GM12878 (cell line): Measurements from ENCODE around the gene ARHGAP22.

Experiments
- CEBPB ChIP-seq, 2 experiments: fragments of 150-350 bp in 1 of 2; IDR thresholded peaks; 2 replicates each; pipeline ENCODE4 v1.6.1; 2012 to 2014; ENCODE audit warnings: low read depth in 2 of 2, low read length in 2 of 2, borderline replicate concordance in 1 of 2, inconsistent platforms in 1 of 2
- GABPA ChIP-seq: IDR thresholded peaks from 2 replicates; pipeline ENCODE4 v1.6.1; 2014; ENCODE audit warnings: antibody characterized with exemption, low read depth, mild to moderate bottlenecking, inconsistent platforms
- NR2C1 ChIP-seq: fragments of 450-650 bp; IDR thresholded peaks from 2 replicates; pipeline ENCODE4 v1.6.1; 2017; ENCODE audit warnings: antibody characterized with exemption, mild to moderate bottlenecking, moderate library complexity
- NR2C2 ChIP-seq: IDR thresholded peaks from 2 replicates; pipeline ENCODE4 v1.6.1; 2011; ENCODE audit warnings: borderline replicate concordance, low read depth; ENCODE audit not compliant: control insufficient read depth, insufficient read length
- NRF1 ChIP-seq: conservative IDR thresholded peaks from 2 replicates; pipeline ENCODE4 v1.6.1; 2011; ENCODE audit warnings: mild to moderate bottlenecking, low read depth, low read length, improper control_type of control experiment
- STAT3 ChIP-seq: IDR thresholded peaks from 2 replicates; pipeline ENCODE4 v1.6.1; 2011; ENCODE audit warnings: low read depth, low read length, improper control_type of control experiment
- TF ChIP-seq, protein P1 (sequence below): IDR thresholded peaks from 2 replicates; pipeline ENCODE4 v1.6.1; 2012; ENCODE audit warnings: low read depth, low read length, improper control_type of control experiment
- TF ChIP-seq, protein P2 (sequence below): fragments of 450-650 bp; formaldehyde crosslinking; IDR thresholded peaks from 2 replicates; pipeline ENCODE4 v1.5.0; 2022; ENCODE audit warnings: mild to moderate bottlenecking, missing genetic modification characterization

DNA sequence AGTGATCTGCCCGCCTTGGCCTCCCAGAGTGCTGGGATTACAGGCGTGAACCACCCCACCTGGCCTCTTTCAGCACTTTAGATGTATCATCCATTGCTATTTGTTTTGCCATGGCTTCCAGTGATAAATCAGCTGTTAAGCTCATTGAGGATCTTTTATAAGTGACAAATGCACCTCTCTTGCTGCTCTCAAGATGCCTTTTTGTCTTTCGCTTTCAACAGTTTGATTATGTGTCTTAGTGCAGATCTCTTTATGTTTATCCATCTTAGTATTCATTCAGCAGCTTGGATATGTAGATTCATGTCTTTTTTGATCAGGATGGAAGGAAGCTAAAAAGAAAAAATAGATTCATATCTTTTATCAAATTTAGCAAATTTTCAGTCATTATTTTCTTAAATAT, 192.8 kb downstream of the ARHGAP22 start:
- no peak for TF ChIP-seq NR2C2
- TF ChIP-seq GABPA = no peak
- TF ChIP-seq STAT3 = no peak
- TF ChIP-seq, protein P1, sequence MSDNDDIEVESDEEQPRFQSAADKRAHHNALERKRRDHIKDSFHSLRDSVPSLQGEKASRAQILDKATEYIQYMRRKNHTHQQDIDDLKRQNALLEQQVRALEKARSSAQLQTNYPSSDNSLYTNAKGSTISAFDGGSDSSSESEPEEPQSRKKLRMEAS = no peak
- no peak for TF ChIP-seq NR2C1
- TF ChIP-seq, protein P2, sequence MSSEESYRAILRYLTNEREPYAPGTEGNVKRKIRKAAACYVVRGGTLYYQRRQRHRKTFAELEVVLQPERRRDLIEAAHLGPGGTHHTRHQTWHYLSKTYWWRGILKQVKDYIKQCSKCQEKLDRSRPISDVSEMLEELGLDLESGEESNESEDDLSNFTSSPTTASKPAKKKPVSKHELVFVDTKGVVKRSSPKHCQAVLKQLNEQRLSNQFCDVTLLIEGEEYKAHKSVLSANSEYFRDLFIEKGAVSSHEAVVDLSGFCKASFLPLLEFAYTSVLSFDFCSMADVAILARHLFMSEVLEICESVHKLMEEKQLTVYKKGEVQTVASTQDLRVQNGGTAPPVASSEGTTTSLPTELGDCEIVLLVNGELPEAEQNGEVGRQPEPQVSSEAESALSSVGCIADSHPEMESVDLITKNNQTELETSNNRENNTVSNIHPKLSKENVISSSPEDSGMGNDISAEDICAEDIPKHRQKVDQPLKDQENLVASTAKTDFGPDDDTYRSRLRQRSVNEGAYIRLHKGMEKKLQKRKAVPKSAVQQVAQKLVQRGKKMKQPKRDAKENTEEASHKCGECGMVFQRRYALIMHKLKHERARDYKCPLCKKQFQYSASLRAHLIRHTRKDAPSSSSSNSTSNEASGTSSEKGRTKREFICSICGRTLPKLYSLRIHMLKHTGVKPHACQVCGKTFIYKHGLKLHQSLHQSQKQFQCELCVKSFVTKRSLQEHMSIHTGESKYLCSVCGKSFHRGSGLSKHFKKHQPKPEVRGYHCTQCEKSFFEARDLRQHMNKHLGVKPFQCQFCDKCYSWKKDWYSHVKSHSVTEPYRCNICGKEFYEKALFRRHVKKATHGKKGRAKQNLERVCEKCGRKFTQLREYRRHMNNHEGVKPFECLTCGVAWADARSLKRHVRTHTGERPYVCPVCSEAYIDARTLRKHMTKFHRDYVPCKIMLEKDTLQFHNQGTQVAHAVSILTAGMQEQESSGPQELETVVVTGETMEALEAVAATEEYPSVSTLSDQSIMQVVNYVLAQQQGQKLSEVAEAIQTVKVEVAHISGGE (CRISPR knock-in tag) = no peak
- TF ChIP-seq CEBPB (IDR thresholded peaks at IDR 0.05; ENCODE audit: borderline replicate concordance in 1 of 2, low read depth in 2 of 2, low read length in 2 of 2) = no peak
- TF ChIP-seq NRF1 = no peak
